GM19193 (cell line): Measurements from ENCODE around the gene BCL7A.

Experiments
- POLR2A ChIP-seq: IDR thresholded peaks from 4 replicates; pipeline ENCODE4 v1.6.1; 2011; ENCODE audit not compliant: insufficient read depth, insufficient read length; ENCODE audit errors: extremely low read depth

The BCL7A gene

GRCh38 chr12:122021822-122022392, at the start of gene BCL7A:
Gene BCL7A, plus strand, starts transcription at chr12:122021884. Its CDS starts 208 bp downstream, at chr12:122022092.
- peak; percentile 65 for TF ChIP-seq POLR2A

GRCh38 chr12:121974026-121974985, 47.4 kb upstream of the BCL7A start:
- TF ChIP-seq POLR2A = no peak

GRCh38 chr12:121975021-121975420, 46.7 kb upstream of the BCL7A start:
- no peak for TF ChIP-seq POLR2A

GRCh38 chr12:121976950-121977349, 44.7 kb upstream of the BCL7A start:
- no peak for TF ChIP-seq POLR2A

GRCh38 chr12:121980191-121980891, 41.3 kb upstream of the BCL7A start:
- TF ChIP-seq POLR2A = peak; percentile 26

- peak; percentile 29 for TF ChIP-seq POLR2A
Observed at GRCh38 chr12:121980892-121981272, 40.8 kb upstream of the BCL7A start.

- no peak for TF ChIP-seq POLR2A
Observed at GRCh38 chr12:121981456-121981855, 40.2 kb upstream of the BCL7A start.

GRCh38 chr12:121982950-121983349, 38.7 kb upstream of the BCL7A start:
- TF ChIP-seq POLR2A = no peak

- TF ChIP-seq POLR2A = no peak
Observed at GRCh38 chr12:121983536-121984210, 38.0 kb upstream of the BCL7A start.

GRCh38 chr12:121986489-121987245, 35.0 kb upstream of the BCL7A start:
- TF ChIP-seq POLR2A = no peak

GRCh38 chr12:121989276-121990113, 32.2 kb upstream of the BCL7A start:
- TF ChIP-seq POLR2A = no peak

GRCh38 chr12:121990114-121990647, 31.5 kb upstream of the BCL7A start:
- no peak for TF ChIP-seq POLR2A

GRCh38 chr12:121990692-121991603, 30.7 kb upstream of the BCL7A start:
- peak; percentile 27 for TF ChIP-seq POLR2A
